GM12873 (cell line): ENCODE measurements around the gene CACNB2.

Source experiments
- CTCF ChIP-seq: IDR thresholded peaks from 2 replicates; pipeline ENCODE4 v1.5.1; 2012; ENCODE audit warnings: low read depth, mild to moderate bottlenecking, moderate library complexity, low read length, control low read depth; ENCODE audit not compliant: insufficient read depth; ENCODE audit errors: missing control alignments

The CACNB2 gene

GRCh38 chr10:18313626-18314025 lies 173.4 kb downstream of the CACNB2 start:
- TF ChIP-seq CTCF, result no peak

DNA sequence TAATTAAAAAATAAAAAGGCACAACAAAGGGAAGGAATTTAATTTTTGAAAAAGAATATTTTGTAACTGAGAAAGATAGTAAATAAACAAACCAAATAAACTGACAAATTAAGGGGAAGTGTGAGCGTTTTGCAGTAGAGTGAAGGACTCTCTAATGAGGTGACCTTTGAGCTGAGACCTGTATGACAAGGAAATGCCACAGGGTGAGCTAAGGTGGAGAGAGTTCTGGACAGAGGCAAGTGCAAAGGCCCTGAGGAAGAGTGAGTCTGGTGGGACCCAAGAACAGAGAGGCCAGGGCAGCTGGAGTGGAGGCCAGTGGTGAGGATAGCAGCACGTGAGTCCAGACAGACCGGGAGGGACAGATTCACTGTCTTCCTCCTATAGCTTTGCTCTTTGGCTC lies 179.4 kb downstream of the CACNB2 start:
- TF ChIP-seq CTCF, result no peak

GRCh38 chr10:18321371-18321770 lies 181.1 kb downstream of the CACNB2 start:
- TF ChIP-seq CTCF, result no peak

DNA sequence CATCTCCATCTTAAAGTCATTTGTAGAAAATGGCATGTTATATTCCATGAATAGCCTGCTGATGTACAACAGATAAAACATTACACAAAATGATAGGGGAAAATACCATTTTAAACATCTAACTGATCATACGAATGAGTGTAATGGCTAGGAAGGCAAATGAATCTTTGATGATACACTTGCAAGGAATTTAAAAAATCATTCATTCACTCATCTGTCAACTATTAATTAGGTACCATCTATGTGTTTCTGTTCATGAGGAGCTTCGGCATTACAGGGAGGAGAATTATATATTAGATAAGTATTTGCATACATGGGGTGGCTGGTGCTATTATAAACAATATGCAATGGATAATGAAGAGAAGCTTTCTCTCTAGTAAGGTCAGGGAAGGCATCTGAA lies 183.7 kb downstream of the CACNB2 start:
- TF ChIP-seq CTCF, result no peak

- TF ChIP-seq CTCF, result no peak
Observed at GRCh38 chr10:18325410-18325809, 185.2 kb downstream of the CACNB2 start.

GRCh38 chr10:18325889-18326531 lies 185.8 kb downstream of the CACNB2 start:
- no peak for TF ChIP-seq CTCF

GRCh38 chr10:18328941-18329340 lies 188.7 kb downstream of the CACNB2 start:
- TF ChIP-seq CTCF, result no peak
